Naive thymus-derived CD4-positive, alpha-beta T cell (primary cell): Measurements from ENCODE around the gene WIPF2. TPM values are rescaled to one million over a fixed set of nuclear protein-coding genes. Genes with fewer than 3 reads are reported as not detected.
A peak's percentile ranks its signal among the peaks of the same experiment; 100 is the strongest.

ENCODE experiments used
- ATAC-seq: fragments of 150-1000 bp; cut with Tn5 transposase; 2 replicates; pipeline ENCODE4 v1.10.0; 2021; ENCODE audit warnings: mild to moderate bottlenecking, moderate library complexity
- CTCF ChIA-PET: fragments of 350-600 bp; sonication (Branson Sonifier 250); formaldehyde crosslinking; loops from one replicate; lab custom pipeline; 2021; ENCODE audit warnings: antibody characterized with exemption; lab: Charles Lee
- POLR2A ChIA-PET: fragments of 350-600 bp; sonication (Branson Sonifier 250); formaldehyde crosslinking; loops from one replicate; lab custom pipeline; 2021; ENCODE audit warnings: antibody characterized with exemption, inconsistent platforms; lab: Charles Lee
- DNase-seq, 9 donors: peaks; one replicate each; pipeline versions ENCODE4 v3.0.0 to v3.0.0-alpha.2; 2020 to 2022; ENCODE audit warnings: mixed read lengths in 1 of 9
- H3K27ac ChIP-seq: one replicate; pipeline ENCODE4 v1.7.0; 2013; ENCODE audit warnings: mild to moderate bottlenecking, low read depth, low read length, moderate library complexity
- H3K27me3 ChIP-seq, 2 donors: one replicate each; pipeline ENCODE4 v1.7.0; 2013; ENCODE audit warnings: low read length in 2 of 2, mild to moderate bottlenecking in 2 of 2, moderate library complexity in 2 of 2; ENCODE audit not compliant: control insufficient read depth in 2 of 2, insufficient read depth in 2 of 2
- H3K36me3 ChIP-seq, 3 experiments: 1 replicate in 2 of 3; 2 replicates in 1 of 3; pipeline ENCODE4 v1.7.0; 2013; ENCODE audit warnings: low read length in 3 of 3, mild to moderate bottlenecking in 3 of 3, moderate library complexity in 1 of 3; ENCODE audit not compliant: insufficient read depth in 3 of 3, control insufficient read depth in 2 of 3
- H3K4me1 ChIP-seq, 2 donors: one replicate each; pipeline ENCODE4 v1.7.0; 2013; ENCODE audit warnings: low read length in 2 of 2, mild to moderate bottlenecking in 2 of 2, moderate library complexity in 1 of 2; ENCODE audit not compliant: control insufficient read depth in 2 of 2, insufficient read depth in 2 of 2
- H3K4me3 ChIP-seq: 2 replicates; pipeline ENCODE4 v1.7.0; 2013; ENCODE audit warnings: mild to moderate bottlenecking, low read length
- H3K9me3 ChIP-seq, 3 experiments: 1 replicate in 2 of 3; 2 replicates in 1 of 3; pipeline ENCODE4 v1.7.0; 2013; ENCODE audit warnings: low read length in 3 of 3; ENCODE audit not compliant: control insufficient read depth in 2 of 3
- H3K27ac Mint-ChIP-seq, 9 donors: one replicate each; pipeline ENCODE4 v1.8.0; 2020 to 2022; ENCODE audit warnings: mixed read lengths in 9 of 9, mild to moderate bottlenecking in 8 of 9, moderate library complexity in 5 of 9, inconsistent platforms in 2 of 9
- H3K27me3 Mint-ChIP-seq, 5 donors: one replicate each; pipeline ENCODE4 v1.8.0; 2021 to 2022; ENCODE audit warnings: mixed read lengths in 5 of 5, mild to moderate bottlenecking in 1 of 5
- H3K36me3 Mint-ChIP-seq, 5 donors: one replicate each; pipeline ENCODE4 v1.8.0; 2020 to 2022; ENCODE audit warnings: mixed read lengths in 5 of 5, mild to moderate bottlenecking in 3 of 5, inconsistent platforms in 1 of 5
- H3K4me1 Mint-ChIP-seq, 7 donors: one replicate each; pipeline ENCODE4 v1.8.0; 2020 to 2022; ENCODE audit warnings: mixed read lengths in 7 of 7, mild to moderate bottlenecking in 3 of 7, inconsistent platforms in 1 of 7
- H3K4me3 Mint-ChIP-seq, 10 donors: one replicate each; pipeline ENCODE4 v1.8.0; 2020 to 2022; ENCODE audit warnings: mild to moderate bottlenecking in 10 of 10, mixed read lengths in 10 of 10, moderate library complexity in 6 of 10, inconsistent platforms in 2 of 10
- H3K9me3 Mint-ChIP-seq, 11 donors: one replicate each; pipeline ENCODE4 v1.8.0; 2020 to 2022; ENCODE audit warnings: mixed read lengths in 11 of 11, mild to moderate bottlenecking in 4 of 11, inconsistent platforms in 1 of 11, moderate library complexity in 1 of 11
- intact Hi-C, 2 donors: fragments of 100-400 bp; cut with micrococcal nuclease; formaldehyde crosslinking; loops; one replicate each; pipeline ENCODE4 v1.15.1; 2023
- polyA plus RNA-seq, 2 donors: library from polyadenylated mRNA; unstranded; fragments of 300-500 nt; fragmentation: Illumina TruSeq; gene quantifications; one replicate each; pipeline ENCODE4 v1.2.3, GENCODE V29; 2021
- total RNA-seq, 6 experiments: library from RNA in 5 of 6; stranded (reverse) in 5 of 6; gene quantifications; 1 replicate in 5 of 6; 2 replicates in 1 of 6; pipeline ENCODE4 v1.2.3 and lab custom pipeline; 2021 to 2026

WIPF2 gene, protein sequence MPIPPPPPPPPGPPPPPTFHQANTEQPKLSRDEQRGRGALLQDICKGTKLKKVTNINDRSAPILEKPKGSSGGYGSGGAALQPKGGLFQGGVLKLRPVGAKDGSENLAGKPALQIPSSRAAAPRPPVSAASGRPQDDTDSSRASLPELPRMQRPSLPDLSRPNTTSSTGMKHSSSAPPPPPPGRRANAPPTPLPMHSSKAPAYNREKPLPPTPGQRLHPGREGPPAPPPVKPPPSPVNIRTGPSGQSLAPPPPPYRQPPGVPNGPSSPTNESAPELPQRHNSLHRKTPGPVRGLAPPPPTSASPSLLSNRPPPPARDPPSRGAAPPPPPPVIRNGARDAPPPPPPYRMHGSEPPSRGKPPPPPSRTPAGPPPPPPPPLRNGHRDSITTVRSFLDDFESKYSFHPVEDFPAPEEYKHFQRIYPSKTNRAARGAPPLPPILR
- total RNA-seq (10 to 100 TPM; 24.8 to 31.8 (median 28.6) TPM), polyA plus RNA-seq (1 to 10 TPM; 5.0 to 8.7 TPM), total RNA-seq (lab: John Stamatoyannopoulos, UW) (54.8 reads per million, percentile 73 among the genes with 10 or more reads in this experiment)

DNA sequence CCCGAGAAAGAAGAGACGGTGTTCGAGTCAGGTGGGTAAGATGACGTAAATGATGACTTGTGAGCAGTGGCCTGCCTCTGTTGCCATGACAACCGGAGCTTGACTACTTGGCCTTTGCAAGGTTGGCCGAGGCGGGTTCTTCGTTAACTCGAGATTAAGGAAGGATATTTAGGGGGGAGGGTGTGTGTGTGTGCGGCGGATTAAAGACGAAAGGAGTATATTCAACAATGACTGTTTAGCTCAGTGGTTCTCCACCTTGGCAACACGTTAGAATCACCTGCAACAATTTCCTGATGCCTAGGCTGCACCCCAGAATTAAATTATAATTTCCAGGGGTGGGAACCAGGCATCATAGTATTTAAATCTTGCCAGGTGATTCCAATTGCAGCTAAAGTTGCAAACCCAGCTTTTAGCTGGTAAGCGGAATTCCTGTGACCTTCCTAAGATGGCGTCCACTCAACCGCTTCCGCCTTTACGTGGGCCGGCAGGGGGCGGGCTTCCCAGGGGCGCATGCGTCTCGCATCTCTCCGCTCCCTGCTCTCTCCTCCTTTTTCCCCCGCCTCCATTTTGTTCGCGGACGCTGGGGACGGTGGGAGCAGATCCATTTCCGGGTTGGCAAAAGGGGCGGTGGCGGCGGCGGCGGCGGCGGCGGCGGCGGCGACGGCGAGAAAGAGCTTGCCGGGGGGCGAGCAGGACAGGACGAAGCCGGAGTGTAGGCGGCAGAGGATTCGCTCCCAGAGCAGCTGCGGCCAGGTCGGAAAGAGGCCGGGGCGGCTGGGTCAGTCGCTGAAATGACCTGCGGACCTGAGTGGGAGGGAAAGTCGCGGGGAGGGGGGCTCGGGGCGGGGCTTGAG is at the start of gene WIPF2:
WIPF2 (plus strand) TSS at position 565 of the 854 bp plus-strand sequence. CDS start 37,156 bp downstream, outside the sequence.
- CTCF ChIA-PET: interaction anchor here (0.6 to 1.8 kb wide), 12 partner anchors 10 to 209 kb away, joined by 3 to 9 read pairs (median 3); no protein-coding TSS in a partner anchor
- H3K4me1 ChIP-seq: peaks cover 9 to 10% of the 10 kb centered on the region in 2 donors
- H3K27ac ChIP-seq: peak within 1 kb of the TSS; percentile 92
- peaks cover 0 to 4% (median 3%) of the 10 kb centered on the region in 5 donors for H3K36me3 Mint-ChIP-seq
- peaks cover 0 to 4% (median 0%) of the 10 kb centered on the region in 11 donors for H3K9me3 Mint-ChIP-seq
- no peaks in the 10 kb centered on the region for H3K27me3 Mint-ChIP-seq
- H3K4me3 ChIP-seq: peak within 1 kb of the TSS; percentile 74
- H3K36me3 ChIP-seq: no peaks in the 10 kb centered on the region
- DNase-seq (peak; percentile 88 to 97 (median 95)), ATAC-seq (peak; percentile 96)
- H3K4me3 Mint-ChIP-seq: peak within 1 kb of the TSS; percentile 86 to 100 (median 96)
- no peaks in the 10 kb centered on the region for H3K9me3 ChIP-seq
- POLR2A ChIA-PET: interaction anchor here (0.6 to 1.9 kb wide), 21 partner anchors 9 to 1646 kb away, joined by 3 to 7 read pairs (median 4); partner anchors contain the start of genes CASC3, CWC25, KLHL11 and MED24
- H3K27ac Mint-ChIP-seq: peak within 1 kb of the TSS; percentile 96 to 100 (median 100)
- no peaks in the 10 kb centered on the region for H3K27me3 ChIP-seq
- peaks cover 25 to 42% (median 32%) of the 10 kb centered on the region in 7 donors for H3K4me1 Mint-ChIP-seq
- intact Hi-C loops: loop anchor here (1.0 to 5.0 kb wide), 10 partner anchors 17 to 314 kb away; partner anchors contain the start of genes CASC3 (in 2 of the 2), CDC6 (in 2 of the 2), PSMD3 (in 1 of the 2) and TOP2A (in 1 of the 2)

DNA sequence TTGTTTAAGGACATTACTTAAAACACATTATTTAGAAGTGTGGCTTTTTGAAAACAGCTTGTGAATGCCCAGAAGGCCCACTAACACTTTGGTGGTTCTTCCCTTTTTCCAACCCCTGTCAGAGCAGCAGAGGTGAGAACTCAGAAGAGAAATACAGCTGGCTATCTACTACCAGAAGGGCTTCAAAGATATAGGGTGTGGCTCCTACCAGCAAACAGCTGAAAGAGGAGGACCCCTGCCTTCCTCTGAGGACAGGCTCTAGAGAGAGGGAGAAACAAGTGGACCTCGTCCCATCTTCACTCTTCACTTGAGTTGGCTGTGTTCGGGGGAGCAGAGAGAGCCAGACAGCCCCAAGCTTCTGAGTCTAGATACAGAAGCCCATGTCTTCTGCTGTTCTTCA is 48.8 kb upstream of the WIPF2 start:
- CTCF ChIA-PET: interaction anchor here (0.7 to 2.1 kb wide), 7 partner anchors 13 to 144 kb away, joined by 3 to 12 read pairs (median 4); no protein-coding TSS in a partner anchor
- no peaks in the 10 kb centered on the region for H3K27me3 ChIP-seq
- H3K36me3 ChIP-seq: peaks cover 23 to 68% (median 30%) of the 10 kb centered on the region in 3 experiments
- DNase-seq (no peak), ATAC-seq (no peak)
- POLR2A ChIA-PET: interaction anchor here (1.2 to 1.6 kb wide), 3 partner anchors 46 to 71 kb away, joined by 4 to 6 read pairs (median 4); partner anchors contain the start of gene NR1D1
- H3K27ac ChIP-seq: no peak overlapping the region
- no peak overlapping the region for H3K4me3 ChIP-seq
- Mint-ChIP-seq H3K4me3 (no peak overlapping the region), H3K9me3 (no peaks in the 10 kb centered on the region), H3K4me1 (peaks cover 9 to 18% (median 13%) of the 10 kb centered on the region in 7 donors), H3K36me3 (peaks cover 11 to 48% (median 28%) of the 10 kb centered on the region in 5 donors), H3K27me3 (no peaks in the 10 kb centered on the region), H3K27ac (no peak overlapping the region)
- H3K9me3 ChIP-seq: no peaks in the 10 kb centered on the region
- intact Hi-C loops: no loop called here
- no peaks in the 10 kb centered on the region for H3K4me1 ChIP-seq

DNA sequence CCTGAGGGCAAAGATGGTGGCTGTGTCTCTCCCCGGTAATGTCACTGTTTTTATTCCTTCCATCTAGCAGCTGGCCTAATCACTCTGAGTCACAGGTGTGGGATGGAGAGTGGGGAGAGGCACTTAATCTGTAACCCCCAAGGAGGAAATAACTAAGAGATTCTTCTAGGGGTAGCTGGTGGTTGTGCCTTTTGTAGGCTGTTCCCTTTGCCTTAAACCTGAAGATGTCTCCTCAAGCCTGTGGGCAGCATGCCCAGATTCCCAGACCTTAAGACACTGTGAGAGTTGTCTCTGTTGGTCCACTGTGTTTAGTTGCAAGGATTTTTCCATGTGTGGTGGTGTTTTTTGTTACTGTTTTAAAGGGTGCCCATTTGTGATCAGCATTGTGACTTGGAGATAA is 47.4 kb upstream of the WIPF2 start:
- Mint-ChIP-seq H3K27ac (peak overlapping the region in 3 of 9 donors; percentile 25 to 37 (median 25)), H3K4me3 (no peak overlapping the region), H3K4me1 (peaks cover 7 to 11% (median 9%) of the 10 kb centered on the region in 7 donors), H3K27me3 (no peaks in the 10 kb centered on the region), H3K9me3 (no peaks in the 10 kb centered on the region), H3K36me3 (peaks cover 11 to 39% (median 28%) of the 10 kb centered on the region in 5 donors)
- Histone ChIP-seq H3K9me3 (no peaks in the 10 kb centered on the region), H3K27ac (no peak overlapping the region), H3K36me3 (peaks cover 23 to 56% (median 30%) of the 10 kb centered on the region in 3 experiments), H3K4me1 (peaks cover 0 to under 1% of the 10 kb centered on the region in 2 donors), H3K4me3 (no peak overlapping the region), H3K27me3 (no peaks in the 10 kb centered on the region)
- intact Hi-C loops: no loop called here
- CTCF ChIA-PET: interaction anchor here (2.1 to 3.2 kb wide), 2 partner anchors 59 kb away, joined by 12 to 14 read pairs; no protein-coding TSS in a partner anchor
- ATAC-seq: no peak
- DNase-seq: no peak
- POLR2A ChIA-PET: no interaction called here

DNA sequence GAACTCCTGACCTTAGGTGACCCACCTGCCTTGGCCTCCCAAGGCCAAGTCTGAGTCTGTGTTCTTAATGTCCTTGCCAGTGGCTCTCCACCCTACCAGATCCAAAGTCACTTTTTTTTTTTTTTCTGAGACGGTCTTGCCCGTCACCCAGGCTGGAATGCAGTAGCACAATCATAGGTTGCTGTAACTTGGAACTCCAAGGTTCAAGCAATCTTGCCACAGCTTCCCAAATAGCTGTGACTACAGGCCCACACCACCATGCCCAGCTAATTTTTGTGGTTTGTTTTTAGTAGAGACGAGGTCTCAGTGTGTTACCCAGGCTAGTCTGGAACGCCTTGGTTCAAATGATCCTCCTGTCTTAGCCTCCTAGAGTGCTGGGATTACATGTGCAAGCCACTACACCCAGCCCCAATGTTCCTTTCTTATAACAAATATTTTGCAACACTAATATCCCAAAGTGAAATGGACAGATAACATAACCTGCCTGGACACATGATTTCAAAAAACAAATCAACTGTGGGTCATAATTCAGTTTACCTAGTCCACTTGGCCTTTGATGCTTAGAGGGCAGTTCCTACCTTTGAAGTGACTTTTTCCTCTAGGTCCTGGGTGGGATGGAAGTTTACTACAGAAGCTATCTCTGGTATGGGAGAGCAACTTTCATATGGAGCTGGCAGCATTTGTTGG is 45.9 kb upstream of the WIPF2 start:
- peaks cover 9 to 34% (median 25%) of the 10 kb centered on the region in 5 donors for H3K36me3 Mint-ChIP-seq
- H3K27me3 Mint-ChIP-seq: no peaks in the 10 kb centered on the region

DNA sequence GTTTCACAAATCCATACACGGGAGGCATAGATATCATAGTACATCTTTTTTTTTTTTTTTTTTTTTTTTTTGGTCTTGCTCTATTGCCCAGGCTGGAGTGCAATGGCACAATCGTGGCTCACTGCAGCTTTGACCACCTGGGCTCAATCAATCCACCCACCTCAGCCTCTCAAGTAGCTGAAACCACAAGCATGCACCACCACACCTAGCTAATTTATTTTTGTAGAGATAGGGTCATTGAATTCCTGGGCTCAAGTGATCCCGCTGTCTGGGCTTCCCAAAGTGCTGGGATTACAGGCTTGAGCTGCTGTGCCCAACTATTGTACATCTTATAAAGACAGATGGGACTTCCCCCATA is 45.3 kb upstream of the WIPF2 start:
- Mint-ChIP-seq H3K27me3 (no peaks in the 10 kb centered on the region), H3K36me3 (peaks cover 8 to 30% (median 21%) of the 10 kb centered on the region in 5 donors), H3K27ac (peak overlapping the region in 3 of 9 donors; percentile 10 to 31 (median 14)), H3K4me1 (peaks cover 6 to 13% (median 9%) of the 10 kb centered on the region in 7 donors), H3K4me3 (no peak overlapping the region), H3K9me3 (no peaks in the 10 kb centered on the region)
- POLR2A ChIA-PET: interaction anchor here (0.6 to 1.3 kb wide), 2 partner anchors 61 to 508 kb away, joined by 3 read pairs; no protein-coding TSS in a partner anchor
- intact Hi-C loops: no loop called here
- H3K9me3 ChIP-seq: no peaks in the 10 kb centered on the region
- no peak overlapping the region for H3K4me3 ChIP-seq
- no peak for DNase-seq
- no peak for ATAC-seq
- peaks cover 5% of the 10 kb centered on the region in 2 donors for H3K4me1 ChIP-seq
- no peak overlapping the region for H3K27ac ChIP-seq
- no peaks in the 10 kb centered on the region for H3K27me3 ChIP-seq
- CTCF ChIA-PET: interaction anchor here (0.6 to 3.2 kb wide), 3 partner anchors 61 to 1527 kb away, joined by 3 to 14 read pairs (median 5); no protein-coding TSS in a partner anchor
- peaks cover 8 to 36% (median 29%) of the 10 kb centered on the region in 3 experiments for H3K36me3 ChIP-seq

More for the DNA sequence above, 45.9 kb upstream of the WIPF2 start:
- no peak overlapping the region for H3K27ac ChIP-seq
- Mint-ChIP-seq H3K9me3 (no peaks in the 10 kb centered on the region), H3K4me1 (peaks cover 9 to 15% (median 13%) of the 10 kb centered on the region in 7 donors), H3K4me3 (no peak overlapping the region), H3K27ac (peak overlapping the region in 4 of 9 donors; percentile 2 to 83 (median 12))
- peaks cover 9 to 41% (median 30%) of the 10 kb centered on the region in 3 experiments for H3K36me3 ChIP-seq
- ChIA-PET CTCF (interaction anchor here (0.5 to 3.2 kb wide), 5 partner anchors 25 to 1527 kb away, joined by 3 to 14 read pairs (median 3); no protein-coding TSS in a partner anchor), POLR2A (interaction anchor here (0.6 to 1.3 kb wide), 2 partner anchors 60 to 507 kb away, joined by 3 read pairs; no protein-coding TSS in a partner anchor)
- no peaks in the 10 kb centered on the region for H3K9me3 ChIP-seq
- H3K4me1 ChIP-seq: peaks cover 5% of the 10 kb centered on the region in 2 donors
- no peak overlapping the region for H3K4me3 ChIP-seq
- DNase-seq (no peak), ATAC-seq (no peak)
- H3K27me3 ChIP-seq: no peaks in the 10 kb centered on the region
- intact Hi-C loops: no loop called here
